CD14-positive monocyte (primary cell): Measurements from ENCODE around the gene DGKH. TPM values are rescaled to one million over a fixed set of nuclear protein-coding genes. Genes with fewer than 3 reads are reported as not detected.

Source experiments
- DNase-seq, 3 donors: peaks; one replicate each; pipeline ENCODE4 v3.0.0-alpha.2; 2011 to 2022
- H2AFZ ChIP-seq: 2 replicates; pipeline ENCODE4 v1.6.0; 2012; ENCODE audit warnings: mild to moderate bottlenecking, low read depth, low read length, inconsistent platforms; ENCODE audit not compliant: insufficient read depth, poor library complexity, severe bottlenecking
- H3K27ac ChIP-seq, 2 donors: 1 replicate in 1 of 2; 2 replicates in 1 of 2; pipeline ENCODE4 v1.5.1; 2012 to 2013; ENCODE audit warnings: low read length in 2 of 2, control low read depth in 1 of 2, inconsistent platforms in 1 of 2, low read depth in 1 of 2, mild to moderate bottlenecking in 1 of 2
- H3K27me3 ChIP-seq, 2 donors: one replicate each; pipeline versions ENCODE4 v1.6.0 to v1.6.1; 2011 to 2013; ENCODE audit warnings: low read length in 2 of 2; ENCODE audit not compliant: control insufficient read depth in 2 of 2, insufficient read depth in 2 of 2
- H3K36me3 ChIP-seq, 2 donors: replicated peaks in 1 of 2; 1 replicate in 1 of 2; 2 replicates in 1 of 2; pipeline versions ENCODE4 v1.5.1 to v1.6.1; 2012 to 2013; ENCODE audit warnings: low read length in 2 of 2, control low read depth in 1 of 2, inconsistent platforms in 1 of 2, mild to moderate bottlenecking in 1 of 2; ENCODE audit not compliant: insufficient read depth in 2 of 2, control insufficient read depth in 1 of 2
- H3K4me1 ChIP-seq, 2 donors: 1 replicate in 1 of 2; 2 replicates in 1 of 2; pipeline versions ENCODE4 v1.5.1 to v1.6.1; 2012 to 2013; ENCODE audit warnings: low read length in 2 of 2, control low read depth in 1 of 2, inconsistent platforms in 1 of 2, mild to moderate bottlenecking in 1 of 2, moderate library complexity in 1 of 2; ENCODE audit not compliant: insufficient read depth in 2 of 2, control insufficient read depth in 1 of 2
- H3K4me2 ChIP-seq: replicated peaks from 2 replicates; pipeline ENCODE3; 2012; ENCODE audit warnings: low read length, moderate library complexity, mild to moderate bottlenecking; ENCODE audit not compliant: poor library complexity, severe bottlenecking; ENCODE audit errors: extremely low read depth
- H3K4me3 ChIP-seq, 3 experiments: fragments of 200-600 bp in 1 of 3; sonication (generic) in 1 of 3; replicated peaks in 1 of 3; 1 replicate in 2 of 3; 2 replicates in 1 of 3; pipeline ENCODE4 v1.5.1; 2011 to 2013; ENCODE audit warnings: low read length in 3 of 3, mild to moderate bottlenecking in 3 of 3, control low read depth in 2 of 3, low read depth in 2 of 3, inconsistent platforms in 1 of 3, moderate library complexity in 1 of 3
- H3K79me2 ChIP-seq: 2 replicates; pipeline ENCODE4 v1.6.0; 2012; ENCODE audit warnings: mild to moderate bottlenecking, control low read depth, inconsistent platforms, low read length, moderate library complexity; ENCODE audit not compliant: insufficient read depth
- H3K9ac ChIP-seq: 2 replicates; pipeline ENCODE4 v1.6.0; 2017; ENCODE audit warnings: low read length, mild to moderate bottlenecking; ENCODE audit not compliant: insufficient read depth, poor library complexity, severe bottlenecking
- H3K9me3 ChIP-seq, 2 donors: replicated peaks in 1 of 2; 1 replicate in 1 of 2; 2 replicates in 1 of 2; pipeline versions ENCODE4 v1.5.1 to v1.6.1; 2012 to 2013; ENCODE audit warnings: low read length in 2 of 2, control low read depth in 1 of 2; ENCODE audit not compliant: control insufficient read depth in 1 of 2, insufficient read depth in 1 of 2
- H4K20me1 ChIP-seq: 2 replicates; pipeline ENCODE4 v1.6.0; 2012; ENCODE audit warnings: mild to moderate bottlenecking, low read length, control low read depth, moderate library complexity; ENCODE audit not compliant: insufficient read depth
- H3K27ac Mint-ChIP-seq, 7 donors: one replicate each; pipeline ENCODE4 v1.8.0; 2020; ENCODE audit warnings: mild to moderate bottlenecking in 7 of 7, mixed read lengths in 7 of 7, moderate library complexity in 6 of 7, inconsistent platforms in 2 of 7
- H3K27me3 Mint-ChIP-seq, 3 donors: one replicate each; pipeline ENCODE4 v1.8.0; 2021 to 2022; ENCODE audit warnings: low read depth in 3 of 3, mild to moderate bottlenecking in 3 of 3, mixed read lengths in 3 of 3, moderate library complexity in 3 of 3, inconsistent platforms in 1 of 3
- H3K36me3 Mint-ChIP-seq, 2 donors: one replicate each; pipeline ENCODE4 v1.8.0; 2020; ENCODE audit warnings: mixed read lengths in 2 of 2, inconsistent platforms in 1 of 2, mild to moderate bottlenecking in 1 of 2
- H3K4me1 Mint-ChIP-seq: one replicate; pipeline ENCODE4 v1.8.0; 2020; ENCODE audit warnings: mild to moderate bottlenecking, mixed read lengths
- H3K4me3 Mint-ChIP-seq, 2 donors: one replicate each; pipeline ENCODE4 v1.8.0; 2020; ENCODE audit warnings: mild to moderate bottlenecking in 2 of 2, mixed read lengths in 2 of 2, moderate library complexity in 1 of 2
- H3K9me3 Mint-ChIP-seq, 7 donors: one replicate each; pipeline ENCODE4 v1.8.0; 2020 to 2022; ENCODE audit warnings: mixed read lengths in 7 of 7, mild to moderate bottlenecking in 6 of 7, moderate library complexity in 6 of 7, inconsistent platforms in 2 of 7
- CTCF ChIP-seq: fragments of 200-600 bp; IDR thresholded peaks from one replicate; pipeline ENCODE4 v1.8.0; 2022; ENCODE audit warnings: antibody characterized with exemption, mild to moderate bottlenecking
- WGBS: methylation state at CpG from one replicate; pipeline ENCODE4 v1.1.5; 2013; ENCODE audit warnings: missing lambda C conversion rate; ENCODE audit not compliant: insufficient coverage; 5-methylcytosine and 5-hydroxymethylcytosine counted together
- intact Hi-C, 2 donors: fragments of 100-400 bp; cut with micrococcal nuclease; formaldehyde crosslinking; loops; one replicate each; pipeline versions ENCODE4 v1.15.0 to v1.15.1; 2023
- polyA plus RNA-seq, 3 donors: library from polyadenylated mRNA; depleted of rRNA in 1 of 3; unstranded in 2 of 3; stranded (reverse) in 1 of 3; fragments of 300-500 nt in 2 of 3; fragments of >200 nt in 1 of 3; fragmentation: Illumina TruSeq in 2 of 3; gene quantifications; 1 replicate in 2 of 3; 2 replicates in 1 of 3; pipeline ENCODE4 v1.2.3, GENCODE V29; 2012 to 2021

The DGKH gene
- polyA plus RNA-seq, 3 donors: 0.10 to 0.79 (median 0.15) TPM

- TF ChIP-seq CTCF: no peak
- no peak overlapping the region for H3K4me3 Mint-ChIP-seq
- no peaks in the 10 kb centered on the region for H3K36me3 ChIP-seq
- intact Hi-C loops: no loop called here
- no peaks in the 10 kb centered on the region for H3K27me3 Mint-ChIP-seq
- peaks cover 9 to 14% of the 10 kb centered on the region in 2 donors for H3K36me3 Mint-ChIP-seq
- no peak overlapping the region for H3K27ac Mint-ChIP-seq
- no peak overlapping the region for H3K4me2 ChIP-seq
- H4K20me1 ChIP-seq: no peaks in the 10 kb centered on the region
- no peaks in the 10 kb centered on the region for H3K4me1 ChIP-seq
- H3K4me3 ChIP-seq: no peak overlapping the region
- H3K27ac ChIP-seq: no peak overlapping the region
- H2AFZ ChIP-seq: no peak overlapping the region
- no peaks in the 10 kb centered on the region for H3K79me2 ChIP-seq
- no CpG with 5 or more reads among the region's 5 CpGs for WGBS
- H3K9ac ChIP-seq: no peak overlapping the region
- H3K9me3 Mint-ChIP-seq: peaks cover 0 to 2% (median 0%) of the 10 kb centered on the region in 7 donors
- H3K9me3 ChIP-seq: no peaks in the 10 kb centered on the region
- no peaks in the 10 kb centered on the region for H3K4me1 Mint-ChIP-seq
- DNase-seq: no peak
- no peaks in the 10 kb centered on the region for H3K27me3 ChIP-seq
Observed at GRCh38 chr13:42211704-42212464, 163.4 kb downstream of the DGKH start.

GRCh38 chr13:42214446-42214845 lies 166.0 kb downstream of the DGKH start:
- Histone ChIP-seq H3K27me3 (no peaks in the 10 kb centered on the region), H3K36me3 (no peaks in the 10 kb centered on the region), H3K79me2 (no peaks in the 10 kb centered on the region), H3K27ac (no peak overlapping the region), H3K4me1 (no peaks in the 10 kb centered on the region), H3K9me3 (no peaks in the 10 kb centered on the region), H2AFZ (no peak overlapping the region), H3K9ac (no peak overlapping the region), H3K4me2 (no peak overlapping the region), H4K20me1 (no peaks in the 10 kb centered on the region), H3K4me3 (no peak overlapping the region)
- 94% methylated on average over 2 of the region's 4 CpGs for WGBS
- peaks cover 0 to 2% (median 0%) of the 10 kb centered on the region in 7 donors for H3K9me3 Mint-ChIP-seq
- intact Hi-C loops: no loop called here
- no peak overlapping the region for H3K4me3 Mint-ChIP-seq
- H3K27me3 Mint-ChIP-seq: no peaks in the 10 kb centered on the region
- no peak for DNase-seq
- H3K27ac Mint-ChIP-seq: no peak overlapping the region
- TF ChIP-seq CTCF: no peak
- H3K4me1 Mint-ChIP-seq: no peaks in the 10 kb centered on the region
- peaks cover 7 to 14% of the 10 kb centered on the region in 2 donors for H3K36me3 Mint-ChIP-seq
